ENCODE data around the gene NAGPA.

Gene NAGPA

DNA sequence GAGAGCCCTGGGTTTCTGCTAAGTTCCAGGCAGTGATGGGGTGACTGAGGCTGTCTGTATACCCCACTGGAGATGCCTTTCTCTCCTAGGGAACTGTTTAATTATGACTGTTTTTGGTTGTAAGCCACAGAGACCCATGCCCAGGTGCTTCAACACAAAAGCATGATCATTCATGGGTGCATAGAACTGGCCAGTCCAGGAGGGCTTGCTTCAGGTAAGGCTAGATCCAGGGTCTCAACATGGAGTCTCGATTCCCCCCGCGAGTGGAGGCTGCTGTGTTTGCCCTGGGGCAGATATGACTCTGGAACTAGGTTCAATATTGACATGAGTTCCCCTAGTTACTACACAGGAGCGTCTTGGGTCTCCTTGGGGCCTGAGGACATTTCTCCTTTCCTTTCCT, 17.8 kb downstream of the NAGPA start:
- H2AFZ ChIP-seq (ENCODE audit: low read length, unreplicated experiment) = no peak overlapping the region
- no peaks in the 10 kb centered on the region for H3K4me1 ChIP-seq (ENCODE audit: control insufficient read depth, insufficient read depth, low read length, unreplicated experiment)
- no peak overlapping the region for H3K27ac ChIP-seq (ENCODE audit: low read depth, low read length)
- H3K36me3 ChIP-seq (ENCODE audit: insufficient read depth, low read length) = no peaks in the 10 kb centered on the region
- peaks cover 37% of the 10 kb centered on the region for H3K27me3 ChIP-seq (ENCODE audit: insufficient read depth, low read length)
- no peaks in the 10 kb centered on the region for H3K79me2 ChIP-seq (ENCODE audit: control insufficient read depth, insufficient read depth, low read length, unreplicated experiment)
- H3K4me3 ChIP-seq (ENCODE audit: low read depth, low read length) = no peak overlapping the region

DNA sequence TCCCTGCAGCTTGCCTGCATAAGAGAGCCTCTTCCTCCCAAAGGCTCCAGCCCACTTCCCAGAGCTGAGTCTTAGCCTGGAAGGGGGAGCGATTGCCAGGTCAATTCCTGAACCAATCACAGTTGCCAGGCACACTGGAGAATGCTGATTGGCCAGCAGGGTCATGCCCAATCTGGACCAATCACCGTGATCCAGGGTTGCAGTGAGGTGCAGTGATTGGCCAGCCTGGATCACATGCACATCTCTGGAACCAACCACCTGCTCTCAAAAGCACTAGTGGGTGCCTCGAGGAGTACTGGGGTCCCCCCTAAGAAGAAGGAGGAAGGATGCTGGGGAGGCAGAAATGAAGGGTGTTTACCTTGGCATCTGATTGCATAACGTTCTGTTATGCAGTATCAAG, 18.4 kb downstream of the NAGPA start:
- Histone ChIP-seq H3K27me3 (ENCODE audit: insufficient read depth, low read length) (peaks cover 42% of the 10 kb centered on the region), H3K4me3 (ENCODE audit: low read depth, low read length) (no peak overlapping the region), H3K79me2 (ENCODE audit: control insufficient read depth, insufficient read depth, low read length, unreplicated experiment) (no peaks in the 10 kb centered on the region), H2AFZ (ENCODE audit: low read length, unreplicated experiment) (no peak overlapping the region), H3K36me3 (ENCODE audit: insufficient read depth, low read length) (no peaks in the 10 kb centered on the region), H3K4me1 (ENCODE audit: control insufficient read depth, insufficient read depth, low read length, unreplicated experiment) (no peaks in the 10 kb centered on the region), H3K27ac (ENCODE audit: low read depth, low read length) (no peak overlapping the region)

GRCh38 chr16:5012887-5013286, 20.8 kb downstream of the NAGPA start:
- Histone ChIP-seq H3K4me3 (ENCODE audit: low read depth, low read length) (no peak overlapping the region), H2AFZ (ENCODE audit: low read length, unreplicated experiment) (no peak overlapping the region), H3K27ac (ENCODE audit: low read depth, low read length) (no peak overlapping the region), H3K27me3 (ENCODE audit: insufficient read depth, low read length) (peaks cover 46% of the 10 kb centered on the region), H3K4me1 (ENCODE audit: control insufficient read depth, insufficient read depth, low read length, unreplicated experiment) (no peaks in the 10 kb centered on the region), H3K36me3 (ENCODE audit: insufficient read depth, low read length) (no peaks in the 10 kb centered on the region), H3K79me2 (ENCODE audit: control insufficient read depth, insufficient read depth, low read length, unreplicated experiment) (no peaks in the 10 kb centered on the region)

DNA sequence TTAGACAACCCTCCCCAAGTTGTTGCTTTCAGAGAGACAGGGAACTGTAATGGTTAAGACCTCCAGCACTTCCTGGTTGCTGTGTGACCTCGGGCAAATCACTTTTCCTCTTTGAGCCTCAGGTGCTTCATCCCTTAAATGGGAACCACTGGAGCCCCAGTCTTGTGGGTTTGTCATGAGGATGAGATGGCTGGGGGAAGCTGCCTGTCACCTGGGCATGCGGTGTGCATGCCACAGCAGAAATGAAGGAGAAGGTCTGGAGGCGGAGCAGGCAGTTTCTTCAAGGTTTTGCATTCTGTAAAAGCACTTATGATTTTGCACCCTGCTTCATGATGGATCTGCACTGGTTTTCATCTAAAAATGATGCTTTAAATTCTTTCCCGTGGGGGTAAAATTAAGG, 22.1 kb downstream of the NAGPA start:
- Histone ChIP-seq H3K27ac (ENCODE audit: low read depth, low read length) (no peak overlapping the region), H2AFZ (ENCODE audit: low read length, unreplicated experiment) (no peak overlapping the region), H3K4me3 (ENCODE audit: low read depth, low read length) (no peak overlapping the region), H3K36me3 (ENCODE audit: insufficient read depth, low read length) (no peaks in the 10 kb centered on the region), H3K4me1 (ENCODE audit: control insufficient read depth, insufficient read depth, low read length, unreplicated experiment) (no peaks in the 10 kb centered on the region), H3K27me3 (ENCODE audit: insufficient read depth, low read length) (peaks cover 36% of the 10 kb centered on the region), H3K79me2 (ENCODE audit: control insufficient read depth, insufficient read depth, low read length, unreplicated experiment) (no peaks in the 10 kb centered on the region)

DNA sequence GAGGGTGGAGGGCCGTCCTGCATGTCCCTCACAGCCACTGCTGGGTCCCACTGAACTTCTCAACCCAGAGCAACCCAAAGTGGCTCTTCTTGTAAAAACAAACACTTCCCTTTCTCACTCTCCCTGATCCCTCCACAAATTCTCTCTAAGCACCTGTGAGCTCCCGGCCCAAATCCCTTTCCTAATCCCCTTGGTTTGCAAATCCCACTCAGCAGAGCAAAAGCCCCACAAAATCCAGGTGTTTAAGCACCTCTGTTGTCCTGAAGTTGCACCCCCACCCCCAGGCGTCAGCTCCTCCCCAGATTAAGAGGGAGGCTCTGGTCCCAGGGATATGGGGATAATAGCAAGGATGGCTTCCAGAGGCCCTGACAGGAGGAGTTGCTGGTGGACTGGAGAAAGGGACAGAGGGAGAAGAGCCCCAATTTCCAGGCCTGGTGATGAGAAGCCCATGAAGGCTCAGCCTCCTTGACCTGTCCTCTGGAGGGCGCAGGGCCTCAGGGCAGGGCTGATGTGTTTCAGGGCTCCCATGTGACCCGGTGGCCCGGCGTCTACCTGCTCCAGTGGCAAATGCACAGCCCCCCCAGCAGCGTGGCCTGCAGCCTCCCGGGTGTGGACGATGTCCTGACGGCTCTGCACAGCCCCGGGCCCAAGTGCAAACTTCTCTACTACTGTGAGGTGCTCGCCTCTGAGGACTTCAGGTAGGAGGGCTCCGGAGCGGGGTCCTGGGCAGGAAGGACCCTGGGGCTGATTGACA, 23.0 kb downstream of the NAGPA start:
- Histone ChIP-seq H2AFZ (ENCODE audit: low read length, unreplicated experiment) (no peak overlapping the region), H3K27me3 (ENCODE audit: insufficient read depth, low read length) (peaks cover 30% of the 10 kb centered on the region), H3K79me2 (ENCODE audit: control insufficient read depth, insufficient read depth, low read length, unreplicated experiment) (no peaks in the 10 kb centered on the region), H3K27ac (ENCODE audit: low read depth, low read length) (no peak overlapping the region), H3K4me3 (ENCODE audit: low read depth, low read length) (no peak overlapping the region), H3K4me1 (ENCODE audit: control insufficient read depth, insufficient read depth, low read length, unreplicated experiment) (no peaks in the 10 kb centered on the region), H3K36me3 (ENCODE audit: insufficient read depth, low read length) (no peaks in the 10 kb centered on the region)

DNA sequence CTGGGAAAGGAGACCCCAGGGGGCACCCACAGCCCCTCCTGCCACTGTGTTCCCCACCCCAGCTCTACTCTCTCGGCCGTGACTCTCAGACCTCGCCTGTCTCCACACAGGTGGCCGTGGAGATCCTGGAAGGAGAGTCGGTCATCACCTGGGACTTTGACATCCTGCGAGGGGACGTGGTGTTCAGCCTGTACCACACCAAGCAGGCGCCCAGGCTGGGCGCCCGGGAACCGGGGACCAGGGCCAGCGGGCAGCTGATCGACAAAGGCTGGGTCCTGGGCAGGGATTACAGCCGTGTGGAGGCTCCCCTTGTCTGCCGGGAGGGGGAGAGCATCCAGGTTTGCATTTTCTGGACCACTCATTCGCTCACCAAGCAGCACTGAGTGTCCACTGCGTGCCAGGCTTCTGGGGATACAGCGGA, 25.4 kb downstream of the NAGPA start:
- no peak overlapping the region for H3K4me3 ChIP-seq (ENCODE audit: low read depth, low read length)
- H3K79me2 ChIP-seq (ENCODE audit: control insufficient read depth, insufficient read depth, low read length, unreplicated experiment) = no peaks in the 10 kb centered on the region
- H3K4me1 ChIP-seq (ENCODE audit: control insufficient read depth, insufficient read depth, low read length, unreplicated experiment) = no peaks in the 10 kb centered on the region
- no peaks in the 10 kb centered on the region for H3K36me3 ChIP-seq (ENCODE audit: insufficient read depth, low read length)
- no peak overlapping the region for H2AFZ ChIP-seq (ENCODE audit: low read length, unreplicated experiment)
- no peak overlapping the region for H3K27ac ChIP-seq (ENCODE audit: low read depth, low read length)
- peaks cover 41% of the 10 kb centered on the region for H3K27me3 ChIP-seq (ENCODE audit: insufficient read depth, low read length)

GRCh38 chr16:5007256-5007655, 26.5 kb downstream of the NAGPA start:
- H3K27ac ChIP-seq (ENCODE audit: low read depth, low read length) = no peak overlapping the region
- H3K4me1 ChIP-seq (ENCODE audit: control insufficient read depth, insufficient read depth, low read length, unreplicated experiment) = no peaks in the 10 kb centered on the region
- no peak overlapping the region for H2AFZ ChIP-seq (ENCODE audit: low read length, unreplicated experiment)
- no peak overlapping the region for H3K4me3 ChIP-seq (ENCODE audit: low read depth, low read length)
- no peaks in the 10 kb centered on the region for H3K36me3 ChIP-seq (ENCODE audit: insufficient read depth, low read length)
- no peaks in the 10 kb centered on the region for H3K79me2 ChIP-seq (ENCODE audit: control insufficient read depth, insufficient read depth, low read length, unreplicated experiment)
- H3K27me3 ChIP-seq (ENCODE audit: insufficient read depth, low read length) = peaks cover 43% of the 10 kb centered on the region

GRCh38 chr16:5006348-5007193, 27.2 kb downstream of the NAGPA start:
- Histone ChIP-seq H3K36me3 (ENCODE audit: insufficient read depth, low read length) (no peaks in the 10 kb centered on the region), H3K27ac (ENCODE audit: low read depth, low read length) (no peak overlapping the region), H3K4me1 (ENCODE audit: control insufficient read depth, insufficient read depth, low read length, unreplicated experiment) (no peaks in the 10 kb centered on the region), H3K27me3 (ENCODE audit: insufficient read depth, low read length) (peaks cover 41% of the 10 kb centered on the region), H2AFZ (ENCODE audit: low read length, unreplicated experiment) (no peak overlapping the region), H3K79me2 (ENCODE audit: control insufficient read depth, insufficient read depth, low read length, unreplicated experiment) (no peaks in the 10 kb centered on the region), H3K4me3 (ENCODE audit: low read depth, low read length) (no peak overlapping the region)

DNA sequence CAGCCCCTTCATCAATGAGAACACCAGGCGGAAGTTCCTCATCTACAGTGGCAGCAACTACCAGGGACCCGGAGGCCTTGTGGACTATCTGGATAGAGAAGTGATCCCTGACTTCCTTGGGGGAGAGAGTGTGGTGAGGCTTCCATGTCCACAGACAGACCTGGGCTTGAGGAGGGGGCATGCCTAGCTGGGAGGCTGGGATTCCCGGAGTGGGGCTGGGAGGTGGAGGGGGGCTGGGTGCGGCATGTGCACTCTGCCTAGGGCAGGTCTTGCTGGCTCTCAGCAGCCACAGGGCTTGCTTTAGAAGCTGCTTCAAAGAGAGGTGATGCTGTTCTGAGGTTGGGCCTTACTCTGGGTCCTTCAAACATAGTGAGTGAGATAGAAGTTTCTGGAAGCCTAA, 27.8 kb downstream of the NAGPA start:
- Histone ChIP-seq H3K4me3 (ENCODE audit: low read depth, low read length) (no peak overlapping the region), H3K27ac (ENCODE audit: low read depth, low read length) (no peak overlapping the region), H3K27me3 (ENCODE audit: insufficient read depth, low read length) (peaks cover 35% of the 10 kb centered on the region), H3K4me1 (ENCODE audit: control insufficient read depth, insufficient read depth, low read length, unreplicated experiment) (no peaks in the 10 kb centered on the region), H3K36me3 (ENCODE audit: insufficient read depth, low read length) (no peaks in the 10 kb centered on the region), H2AFZ (ENCODE audit: low read length, unreplicated experiment) (no peak overlapping the region), H3K79me2 (ENCODE audit: control insufficient read depth, insufficient read depth, low read length, unreplicated experiment) (no peaks in the 10 kb centered on the region)

DNA sequence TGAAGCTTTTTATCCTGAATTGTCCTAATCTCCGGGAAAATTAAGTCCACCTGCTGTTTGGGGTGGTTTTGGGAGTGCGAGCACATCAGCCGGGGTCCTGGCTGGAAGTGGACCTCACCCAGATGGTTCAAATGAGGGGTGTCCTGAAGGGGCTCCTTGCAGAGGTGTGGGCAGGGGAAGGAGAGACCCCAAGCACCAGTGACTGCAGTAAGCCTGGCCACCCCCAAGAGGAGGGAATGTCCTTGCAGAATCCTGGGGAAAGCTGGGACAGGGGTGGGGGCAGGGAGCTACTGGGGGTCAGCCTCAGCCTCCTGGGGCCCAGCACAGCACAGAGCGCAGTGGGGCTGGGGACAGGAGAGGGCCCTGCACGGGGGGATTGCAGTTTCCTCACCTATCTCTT, 29.4 kb downstream of the NAGPA start:
- H3K4me1 ChIP-seq (ENCODE audit: control insufficient read depth, insufficient read depth, low read length, unreplicated experiment) = no peaks in the 10 kb centered on the region
- no peaks in the 10 kb centered on the region for H3K36me3 ChIP-seq (ENCODE audit: insufficient read depth, low read length)
- H3K27ac ChIP-seq (ENCODE audit: low read depth, low read length) = no peak overlapping the region
- H3K79me2 ChIP-seq (ENCODE audit: control insufficient read depth, insufficient read depth, low read length, unreplicated experiment) = no peaks in the 10 kb centered on the region
- no peak overlapping the region for H3K4me3 ChIP-seq (ENCODE audit: low read depth, low read length)
- no peak overlapping the region for H2AFZ ChIP-seq (ENCODE audit: low read length, unreplicated experiment)
- H3K27me3 ChIP-seq (ENCODE audit: insufficient read depth, low read length) = peaks cover 23% of the 10 kb centered on the region

- H3K27me3 ChIP-seq (ENCODE audit: insufficient read depth, low read length) = peaks cover 23% of the 10 kb centered on the region
- no peaks in the 10 kb centered on the region for H3K36me3 ChIP-seq (ENCODE audit: insufficient read depth, low read length)
- no peak overlapping the region for H2AFZ ChIP-seq (ENCODE audit: low read length, unreplicated experiment)
These were observed 29.9 kb downstream of the NAGPA start for GRCh38 chr16:5003828-5004227.

More at GRCh38 chr16:5003828-5004227, 29.9 kb downstream of the NAGPA start:
- Histone ChIP-seq H3K4me1 (ENCODE audit: control insufficient read depth, insufficient read depth, low read length, unreplicated experiment) (no peaks in the 10 kb centered on the region), H3K4me3 (ENCODE audit: low read depth, low read length) (no peak overlapping the region), H3K79me2 (ENCODE audit: control insufficient read depth, insufficient read depth, low read length, unreplicated experiment) (no peaks in the 10 kb centered on the region), H3K27ac (ENCODE audit: low read depth, low read length) (no peak overlapping the region)

All from ACC112 (cell line).